Psoas muscle (tissue), 8 donors: ENCODE measurements around the gene UBL5. TPM values are rescaled to one million over a fixed set of nuclear protein-coding genes. Genes with fewer than 3 reads are reported as not detected.

Experiments
- ATAC-seq, 4 donors: fragments of 200-7000 bp; cut with Tn5 transposase; one replicate each; pipeline ENCODE4 v1.9.1; 2020; ENCODE audit warnings: moderate library complexity in 3 of 4, mild to moderate bottlenecking in 2 of 4
- DNase-seq, 2 donors: peaks; one replicate each; pipeline ENCODE4 v3.0.0-alpha.2; 2020
- H3K27ac ChIP-seq: fragments of 200-600 bp; one replicate; pipeline ENCODE4 v1.8.0; 2022
- H3K27me3 ChIP-seq, 3 donors: fragments of 200-600 bp in 1 of 3; one replicate each; pipeline versions ENCODE4 v1.6.1 to v1.8.0; 2013 to 2022; ENCODE audit warnings: low read length in 2 of 3, mild to moderate bottlenecking in 2 of 3, moderate library complexity in 1 of 3; ENCODE audit not compliant: insufficient read depth in 3 of 3
- H3K36me3 ChIP-seq, 2 donors: fragments of 200-600 bp in 1 of 2; one replicate each; pipeline versions ENCODE4 v1.6.1 to v1.8.0; 2013 to 2022; ENCODE audit warnings: low read depth in 1 of 2, mild to moderate bottlenecking in 1 of 2, moderate library complexity in 1 of 2; ENCODE audit not compliant: insufficient read depth in 1 of 2
- H3K4me1 ChIP-seq: fragments of 200-600 bp; one replicate; pipeline ENCODE4 v1.8.0; 2022
- H3K4me3 ChIP-seq: fragments of 200-600 bp; one replicate; pipeline ENCODE4 v1.8.0; 2022; ENCODE audit warnings: mild to moderate bottlenecking
- H3K9me3 ChIP-seq: fragments of 200-600 bp; one replicate; pipeline ENCODE4 v1.8.0; 2022
- WGBS, 3 donors: extraction: QIAGEN DNeasy Blood & Tissue Kit; methylation state at CpG; one replicate each; pipeline versions ENCODE4 v1.1.6 to v1.1.7; 2013; 5-methylcytosine and 5-hydroxymethylcytosine counted together
- intact Hi-C, 2 donors: fragments of 100-400 bp; cut with DNase I; formaldehyde crosslinking; loops; one replicate each; pipeline versions ENCODE4 v1.11.0 to v1.14.2; 2022
- polyA plus RNA-seq, 3 donors: library from polyadenylated mRNA; stranded (reverse); fragments of 200-250 nt; gene quantifications; one replicate each; pipeline ENCODE4 v1.2.3, GENCODE V29; 2013
- total RNA-seq, 4 donors: library from RNA; stranded (reverse); fragmentation: NEBNext Ultra II Directional in 2 of 4; extraction: Animal tissue kit (Norgen Biotek cat#: 25700) in 2 of 4; gene quantifications; one replicate each; pipeline versions ENCODE4 v1.2.1 to v1.2.4, GENCODE V29; 2021 to 2023
- TF ChIP-seq, protein P1 (sequence below): fragments of 200-600 bp; IDR thresholded peaks from one replicate; pipeline ENCODE4 v1.8.0; 2022; ENCODE audit warnings: antibody characterized with exemption
- donor health status: healthy with polysubstance abuse.
- donor health status: DM: no; HTN: no; CAD: no; lungs with moderate emphysema.
- donor health status: Bipolar disorder and iron deficiency.
- donor health status: healthy.
- donor health status: DM: yes; HTN: yes; CAD: no.
- donor health status: DM: no; HTN: no; CAD: no.
- donor health status: DM: no; HTN: no; CAD: no.
- donor health status: DM: yes; HTN: yes; CAD: no.

The UBL5 gene
- total and polyA plus RNA-seq, 7 donors, result 262 to 659 (median 368) TPM

DNA sequence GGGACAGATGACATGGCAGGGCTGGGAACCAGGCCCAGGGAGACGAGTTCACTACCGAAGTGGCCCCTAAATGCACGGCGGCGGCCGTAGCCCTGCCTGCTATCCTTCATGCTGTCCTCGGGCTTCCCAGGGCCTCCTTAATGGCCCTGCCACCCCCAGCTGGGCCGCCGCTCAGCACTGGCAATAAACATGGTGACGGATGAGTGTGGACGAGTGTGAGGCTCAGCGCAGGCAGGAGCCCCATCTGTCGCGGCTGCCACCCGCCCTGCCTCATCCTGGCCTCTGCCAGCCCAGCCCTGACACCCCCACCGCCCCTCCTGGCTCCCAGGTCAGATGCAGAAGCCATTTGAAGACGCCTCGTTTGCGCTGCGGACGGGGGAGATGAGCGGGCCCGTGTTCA lies 21.0 kb downstream of the UBL5 start:
- Histone ChIP-seq H3K4me1 (no peaks in the 10 kb centered on the region), H3K27ac (no peak overlapping the region), H3K9me3 (peaks cover 2% of the 10 kb centered on the region), H3K4me3 (no peak overlapping the region), H3K27me3 (no peaks in the 10 kb centered on the region), H3K36me3 (peaks cover 0 to 51% of the 10 kb centered on the region in 2 donors)
- WGBS, 3 donors, result 76 to 81% (median 80%) methylated on average over 20 to 23 of the region's 23 CpGs
- ATAC-seq, result no peak
- TF ChIP-seq, protein P1, sequence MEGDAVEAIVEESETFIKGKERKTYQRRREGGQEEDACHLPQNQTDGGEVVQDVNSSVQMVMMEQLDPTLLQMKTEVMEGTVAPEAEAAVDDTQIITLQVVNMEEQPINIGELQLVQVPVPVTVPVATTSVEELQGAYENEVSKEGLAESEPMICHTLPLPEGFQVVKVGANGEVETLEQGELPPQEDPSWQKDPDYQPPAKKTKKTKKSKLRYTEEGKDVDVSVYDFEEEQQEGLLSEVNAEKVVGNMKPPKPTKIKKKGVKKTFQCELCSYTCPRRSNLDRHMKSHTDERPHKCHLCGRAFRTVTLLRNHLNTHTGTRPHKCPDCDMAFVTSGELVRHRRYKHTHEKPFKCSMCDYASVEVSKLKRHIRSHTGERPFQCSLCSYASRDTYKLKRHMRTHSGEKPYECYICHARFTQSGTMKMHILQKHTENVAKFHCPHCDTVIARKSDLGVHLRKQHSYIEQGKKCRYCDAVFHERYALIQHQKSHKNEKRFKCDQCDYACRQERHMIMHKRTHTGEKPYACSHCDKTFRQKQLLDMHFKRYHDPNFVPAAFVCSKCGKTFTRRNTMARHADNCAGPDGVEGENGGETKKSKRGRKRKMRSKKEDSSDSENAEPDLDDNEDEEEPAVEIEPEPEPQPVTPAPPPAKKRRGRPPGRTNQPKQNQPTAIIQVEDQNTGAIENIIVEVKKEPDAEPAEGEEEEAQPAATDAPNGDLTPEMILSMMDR, result no peak
- intact Hi-C loops, result no loop called here
- no peak for DNase-seq

DNA sequence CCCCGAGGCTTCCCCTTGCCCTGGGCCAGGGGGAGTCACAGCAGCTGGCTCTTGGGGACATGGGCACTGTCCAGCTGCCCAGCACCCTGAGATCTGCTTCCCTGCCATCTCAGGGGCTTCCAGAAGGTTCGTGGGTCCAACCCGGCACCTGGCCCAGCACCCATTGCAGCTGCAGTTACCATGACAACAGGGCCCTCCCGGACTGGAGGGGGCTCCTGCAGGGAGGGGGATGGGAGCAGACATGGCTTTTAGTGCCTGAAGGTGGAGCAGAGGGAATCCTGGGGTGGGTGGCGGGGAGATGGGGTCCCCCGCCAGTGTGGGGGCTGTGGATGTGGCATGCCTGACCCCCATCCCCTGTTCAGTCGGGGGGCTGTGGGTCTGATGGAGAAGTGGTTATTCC lies 22.1 kb downstream of the UBL5 start:
- H3K27ac ChIP-seq, result no peak overlapping the region
- H3K4me1 ChIP-seq, result no peaks in the 10 kb centered on the region
- TF ChIP-seq, protein P1, result no peak
- H3K36me3 ChIP-seq, result peaks cover 0 to 40% of the 10 kb centered on the region in 2 donors
- no peak overlapping the region for H3K4me3 ChIP-seq
- no peak for DNase-seq
- no peaks in the 10 kb centered on the region for H3K9me3 ChIP-seq
- intact Hi-C loops, result no loop called here
- no peak for ATAC-seq
- no peaks in the 10 kb centered on the region for H3K27me3 ChIP-seq
- WGBS, 3 donors, result 66 to 69% (median 67%) methylated on average over 7 of the region's 7 CpGs

DNA sequence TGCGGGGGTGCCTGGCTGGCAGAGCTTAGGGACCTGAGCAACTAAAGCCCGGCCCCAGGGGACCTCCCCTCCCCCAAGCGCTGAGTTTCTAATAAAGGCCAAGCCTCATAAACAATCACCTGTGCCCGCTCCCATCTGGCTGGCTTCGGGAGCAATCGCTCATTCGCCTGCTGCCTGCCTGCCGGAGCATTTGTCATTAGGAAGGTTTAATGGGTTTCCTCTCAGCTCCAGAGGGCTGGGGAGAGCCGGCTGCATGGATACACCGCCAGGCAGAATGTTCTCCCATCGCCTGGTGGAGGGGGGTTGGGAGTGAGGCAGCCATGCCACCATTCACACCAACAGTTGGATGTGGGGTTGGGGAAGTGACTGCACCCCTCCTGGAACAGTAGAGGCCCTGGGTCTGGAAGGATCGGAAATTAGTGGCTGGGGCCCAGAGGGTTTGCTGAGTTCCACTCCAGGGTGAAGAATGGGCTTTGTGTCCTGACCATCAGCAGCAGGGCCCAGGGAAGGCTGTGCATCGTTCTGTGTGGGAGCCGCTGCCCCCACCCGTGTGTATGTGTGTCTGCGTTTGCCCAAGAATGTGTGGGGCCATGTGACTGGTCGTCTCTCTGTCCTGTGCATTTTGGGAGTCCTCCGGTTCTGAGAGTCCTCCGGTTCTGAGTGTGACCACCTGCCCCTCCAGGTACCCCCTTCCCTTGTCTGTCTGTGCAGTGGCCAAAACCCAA lies 22.7 kb downstream of the UBL5 start:
- no peak overlapping the region for H3K27ac ChIP-seq
- H3K9me3 ChIP-seq, result no peaks in the 10 kb centered on the region
- DNase-seq (no peak), ATAC-seq (no peak)
- no peak overlapping the region for H3K4me3 ChIP-seq
- 61 to 67% (median 63%) methylated on average over 19 of the region's 19 CpGs for WGBS, 3 donors
- intact Hi-C loops, result no loop called here
- TF ChIP-seq, protein P1, result no peak
- no peaks in the 10 kb centered on the region for H3K4me1 ChIP-seq
- peaks cover 0 to 35% of the 10 kb centered on the region in 2 donors for H3K36me3 ChIP-seq
- H3K27me3 ChIP-seq, result no peaks in the 10 kb centered on the region

DNA sequence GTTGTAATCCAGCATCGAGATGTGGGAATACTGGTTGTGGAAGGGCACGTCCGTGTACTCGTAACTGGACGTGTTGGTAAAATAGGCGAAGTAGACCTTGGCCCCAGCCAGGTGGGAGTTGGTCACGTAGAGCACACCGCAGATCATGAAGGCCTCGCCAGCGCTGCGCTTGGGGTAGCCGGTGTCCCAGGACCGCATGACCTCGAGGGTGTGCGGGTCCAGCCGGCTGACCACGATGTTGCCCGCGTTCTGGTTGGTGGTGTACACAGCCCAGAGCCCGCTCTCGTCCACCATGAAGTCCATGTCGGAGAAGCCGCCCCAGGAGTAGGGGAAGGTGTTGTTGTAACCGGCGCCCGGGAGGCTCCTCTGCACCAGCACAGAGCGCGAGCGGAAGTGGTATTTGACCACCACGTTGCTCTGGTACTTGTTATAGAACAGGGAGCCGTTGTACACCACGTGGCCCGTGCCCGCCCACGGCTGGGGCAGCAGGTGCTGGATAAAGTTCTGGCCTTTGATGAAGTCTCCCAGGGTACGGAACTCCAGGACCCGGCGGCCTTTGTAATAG lies 26.6 kb downstream of the UBL5 start:
- no peak for DNase-seq
- no peaks in the 10 kb centered on the region for H3K4me1 ChIP-seq
- no peak overlapping the region for H3K4me3 ChIP-seq
- intact Hi-C loops, result no loop called here
- no peaks in the 10 kb centered on the region for H3K27me3 ChIP-seq
- H3K36me3 ChIP-seq, result peaks cover 0 to under 1% of the 10 kb centered on the region in 2 donors
- H3K9me3 ChIP-seq, result no peaks in the 10 kb centered on the region
- H3K27ac ChIP-seq, result no peak overlapping the region
- TF ChIP-seq, protein P1, result no peak
- ATAC-seq, result no peak
- WGBS, 3 donors, result 90 to 95% (median 94%) methylated on average over 38 of the region's 38 CpGs
